ENCODE data around the gene TMC6.
"Not testable (repeated sequence)": the region's sequence is repeated elsewhere in the genome, so short reads cannot be mapped to it uniquely, and the experiment has no call there.

Gene TMC6

GRCh38 chr17:78107976-78108725 is 20.4 kb downstream of the TMC6 start:
- no peak for DNase-seq

GRCh38 chr17:78107457-78107856 is 21.1 kb downstream of the TMC6 start:
- no peak for DNase-seq

GRCh38 chr17:78106211-78106610 is 22.3 kb downstream of the TMC6 start:
- no peak for DNase-seq

- no peak for DNase-seq
These were observed 23.0 kb downstream of the TMC6 start for GRCh38 chr17:78105551-78105950.

GRCh38 chr17:78105101-78105500 is 23.5 kb downstream of the TMC6 start:
- no peak for DNase-seq

GRCh38 chr17:78104540-78104941 is 24.0 kb downstream of the TMC6 start:
- DNase-seq = no peak

- no peak for DNase-seq
These were observed 25.2 kb downstream of the TMC6 start for GRCh38 chr17:78103311-78103710.

GRCh38 chr17:78101542-78101941 is 27.0 kb downstream of the TMC6 start:
- DNase-seq = no peak

GRCh38 chr17:78101112-78101511 is 27.4 kb downstream of the TMC6 start:
- no peak for DNase-seq

GRCh38 chr17:78096093-78096492 is 32.5 kb downstream of the TMC6 start:
- no peak for DNase-seq

GRCh38 chr17:78095035-78095434 is 33.5 kb downstream of the TMC6 start:
- DNase-seq = no peak

- DNase-seq = no peak
These were observed 35.7 kb downstream of the TMC6 start for GRCh38 chr17:78092794-78093324.

- DNase-seq = no peak
These were observed 38.8 kb downstream of the TMC6 start for GRCh38 chr17:78089576-78090281.

GRCh38 chr17:78088529-78088928 is 40.0 kb downstream of the TMC6 start:
- DNase-seq = no peak

- no peak for DNase-seq
These were observed 41.8 kb downstream of the TMC6 start for GRCh38 chr17:78086740-78087139.

- no peak for DNase-seq
These were observed 45.6 kb downstream of the TMC6 start for GRCh38 chr17:78082988-78083387.

- DNase-seq = not testable (repeated sequence)
These were observed 46.1 kb downstream of the TMC6 start for GRCh38 chr17:78082355-78082872.

GRCh38 chr17:78081551-78081950 is 47.0 kb downstream of the TMC6 start:
- no peak for DNase-seq

GRCh38 chr17:78079253-78079652 is 49.3 kb downstream of the TMC6 start:
- no peak for DNase-seq

GRCh38 chr17:78075545-78075944 is 53.0 kb downstream of the TMC6 start:
- no peak for DNase-seq

GRCh38 chr17:78075011-78075410 is 53.5 kb downstream of the TMC6 start:
- DNase-seq = no peak

- no peak for DNase-seq
These were observed 55.6 kb downstream of the TMC6 start for GRCh38 chr17:78072961-78073360.

GRCh38 chr17:78069695-78070094 is 58.9 kb downstream of the TMC6 start:
- DNase-seq = no peak

- not testable (repeated sequence) for DNase-seq
These were observed 61.6 kb downstream of the TMC6 start for GRCh38 chr17:78066976-78067375.

Data from retina (tissue), 1 donor.